GM21360 (cell line): ENCODE results near the gene CC2D2A.
A peak's percentile ranks its signal among the peaks of the same experiment; 100 is the strongest.
"Not testable (repeated sequence)": the region's sequence is repeated elsewhere in the genome, so short reads cannot be mapped to it uniquely, and the experiment has no call there.

Experiments used
- ATAC-seq: cut with Tn5 transposase; IDR thresholded peaks from one replicate; pipeline ENCODE4 v1.9.1; 2021; ENCODE audit warnings: mild to moderate bottlenecking, moderate library complexity; ENCODE audit not compliant: unreplicated experiment

Gene CC2D2A

DNA sequence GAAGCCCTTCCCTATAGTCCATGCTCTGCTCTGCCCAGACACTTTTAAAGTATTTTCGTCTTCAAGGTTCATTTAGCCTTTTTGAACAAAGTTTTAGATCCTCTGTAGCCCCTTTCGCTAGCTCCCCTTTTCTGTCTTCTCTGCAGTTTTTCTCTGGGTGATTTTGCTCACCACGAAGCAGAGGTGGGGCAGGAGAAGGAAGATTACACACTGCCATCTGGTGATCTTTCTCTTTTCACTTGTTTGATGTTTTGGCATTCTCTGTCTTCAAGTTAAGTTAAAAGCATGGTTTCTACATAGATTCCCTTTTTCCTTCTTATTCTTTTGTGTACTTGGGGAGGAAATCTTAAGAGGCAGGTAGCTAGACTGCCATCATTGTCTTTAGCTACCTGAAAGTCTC, 43.9 kb downstream of the CC2D2A start:
- ATAC-seq: no peak

DNA sequence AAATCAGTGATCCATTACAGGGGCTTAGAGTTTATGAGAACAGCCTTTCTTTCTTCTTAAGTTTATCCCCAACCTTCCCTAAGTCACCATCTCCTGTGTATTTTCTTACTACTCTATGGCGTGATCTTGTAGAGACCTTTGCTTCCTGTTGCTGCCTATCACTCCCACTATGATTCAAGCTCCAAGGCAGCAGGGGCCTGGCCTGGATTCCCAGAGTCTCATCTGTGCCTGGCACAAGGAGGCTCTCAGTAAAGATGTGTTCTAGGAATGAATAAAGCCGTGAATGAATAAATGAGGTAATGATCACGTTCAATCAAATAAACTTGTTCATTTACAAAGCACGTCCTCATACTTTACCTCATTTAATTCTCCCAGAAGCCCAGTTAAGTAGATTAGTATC, 45.4 kb downstream of the CC2D2A start:
- ATAC-seq: no peak

DNA sequence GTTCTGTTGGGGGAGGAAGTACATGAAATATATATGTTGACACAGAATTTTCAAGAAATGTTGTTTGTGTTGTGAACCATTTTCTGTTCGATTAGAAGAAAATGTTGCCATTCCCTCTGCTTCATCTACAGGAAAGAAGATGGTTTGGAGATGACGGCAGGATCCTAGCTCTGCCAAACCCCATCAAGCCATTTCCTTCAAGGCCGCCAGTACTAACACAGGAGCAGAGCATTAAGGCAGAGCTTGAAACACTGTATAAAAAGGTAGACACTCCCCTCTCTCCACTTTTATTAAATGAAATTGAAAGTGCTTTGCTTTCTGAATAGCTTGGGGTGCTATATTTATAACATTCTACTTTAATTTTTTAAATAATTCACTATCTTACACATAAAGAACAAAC, 46.8 kb downstream of the CC2D2A start:
- ATAC-seq: no peak

DNA sequence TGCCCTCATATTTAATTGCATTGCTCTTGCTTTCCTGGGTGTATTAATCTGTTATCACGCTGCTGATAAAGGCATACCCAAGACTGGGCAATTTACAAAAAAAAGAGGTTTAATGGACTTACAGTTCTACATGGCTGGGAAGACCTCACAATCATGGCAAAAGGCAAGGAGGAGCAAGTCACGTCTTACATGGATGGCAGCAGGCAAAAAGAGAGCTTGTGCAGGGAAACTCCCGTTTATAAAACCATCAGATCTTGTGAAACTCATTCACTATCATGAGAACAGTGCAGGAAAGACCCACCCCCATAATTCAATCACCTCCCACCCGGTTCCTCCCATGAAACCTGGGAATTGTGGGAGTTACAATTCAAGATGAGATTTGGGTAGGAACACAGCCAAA, 48.0 kb downstream of the CC2D2A start:
- not testable (repeated sequence) for ATAC-seq

DNA sequence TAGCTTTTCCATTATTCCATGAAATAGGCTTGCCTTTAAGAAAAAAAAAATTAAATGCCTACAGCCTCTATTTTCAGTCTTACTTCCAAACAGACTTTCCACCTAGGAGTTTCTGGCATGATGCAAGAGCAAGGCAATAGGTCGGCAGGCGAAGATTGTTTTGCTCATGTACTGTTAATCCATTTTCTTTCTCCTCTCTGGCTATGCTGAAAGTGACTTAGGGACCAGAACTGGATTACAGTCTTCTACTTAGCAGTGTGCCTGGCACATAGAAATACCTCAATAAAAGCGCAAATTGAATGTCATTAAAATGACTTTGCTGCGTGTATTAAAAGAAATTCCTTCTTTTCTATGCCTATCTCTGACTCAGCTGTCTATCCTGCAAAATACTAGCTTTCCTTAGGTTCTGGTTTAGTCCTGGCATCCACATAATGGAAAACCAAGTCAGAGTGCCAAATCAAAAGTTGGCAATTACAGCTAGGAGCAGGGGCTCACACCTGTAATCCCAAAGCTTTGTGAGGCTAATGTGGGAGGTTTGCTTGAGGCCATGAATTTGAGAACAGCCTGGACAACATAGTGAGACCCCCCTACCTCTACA, 51.9 kb downstream of the CC2D2A start:
- no peak for ATAC-seq

DNA sequence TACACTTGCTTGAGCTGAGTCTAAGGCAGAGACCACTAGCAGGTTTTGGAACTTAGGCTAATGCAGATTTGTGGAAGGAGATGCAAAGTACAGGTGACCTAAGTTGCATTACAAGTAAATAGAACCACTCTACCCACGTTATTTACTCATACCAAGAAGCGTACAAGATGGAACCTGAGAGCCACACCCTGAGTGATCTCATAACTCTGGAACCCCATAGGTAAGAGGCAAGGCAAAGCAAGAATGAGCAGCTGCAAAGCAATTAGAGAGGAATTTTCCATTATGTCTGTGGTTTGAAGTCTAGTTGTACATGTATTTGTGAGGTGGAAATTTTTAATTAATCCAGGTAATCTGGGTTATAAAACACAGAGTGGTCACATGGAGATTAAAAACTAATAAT, 55.4 kb downstream of the CC2D2A start:
- no peak for ATAC-seq

DNA sequence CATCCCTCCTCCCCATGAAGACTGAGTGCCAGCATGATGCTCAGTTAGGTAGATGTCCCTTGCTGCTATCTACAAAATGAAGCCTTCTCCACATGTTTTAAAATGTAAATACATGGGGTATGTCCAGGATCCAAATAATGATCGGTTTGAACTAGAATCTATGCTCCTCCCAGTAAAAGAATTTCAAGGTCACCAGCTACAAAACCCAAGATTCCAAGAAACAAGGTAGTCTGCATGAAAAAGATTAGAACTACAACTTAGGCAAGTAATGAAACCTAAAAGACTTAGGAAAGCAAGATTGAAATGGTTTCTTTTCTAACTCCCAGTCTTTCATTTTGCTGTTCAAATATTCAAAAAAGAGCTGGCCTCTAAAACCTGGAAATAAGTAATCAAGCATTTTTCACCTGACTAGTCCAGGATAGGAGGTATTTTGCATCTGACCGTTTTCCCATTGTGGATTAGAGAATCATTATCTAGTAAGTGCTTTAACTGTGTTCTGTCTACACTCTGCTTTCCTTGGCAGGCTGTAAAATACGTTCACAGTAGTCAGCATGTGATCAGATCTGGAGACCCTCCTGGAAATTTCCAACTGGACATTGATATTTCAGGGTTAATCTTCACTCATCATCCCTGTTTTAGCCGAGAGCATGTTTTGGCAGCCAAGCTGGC, 57.4 kb downstream of the CC2D2A start:
- ATAC-seq: no peak

DNA sequence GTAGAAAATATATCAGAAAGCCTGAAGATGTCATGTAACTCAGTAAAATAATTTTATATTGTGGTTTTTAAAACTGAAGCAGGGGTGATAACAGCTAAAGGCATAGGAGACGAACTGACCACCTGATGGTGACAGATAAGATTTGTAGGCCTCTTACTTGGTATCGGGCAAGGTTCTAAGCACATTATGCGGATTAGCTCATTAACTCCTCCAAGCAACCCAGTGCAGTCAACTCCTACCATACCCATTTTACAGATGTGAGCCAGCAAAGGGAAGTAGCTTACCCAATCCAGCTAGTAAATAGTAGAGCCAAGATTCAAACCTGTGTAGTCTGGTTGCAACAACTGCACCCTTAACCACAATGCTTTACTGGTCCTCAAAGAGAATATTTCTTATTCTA, 62.1 kb downstream of the CC2D2A start:
- ATAC-seq: no peak

DNA sequence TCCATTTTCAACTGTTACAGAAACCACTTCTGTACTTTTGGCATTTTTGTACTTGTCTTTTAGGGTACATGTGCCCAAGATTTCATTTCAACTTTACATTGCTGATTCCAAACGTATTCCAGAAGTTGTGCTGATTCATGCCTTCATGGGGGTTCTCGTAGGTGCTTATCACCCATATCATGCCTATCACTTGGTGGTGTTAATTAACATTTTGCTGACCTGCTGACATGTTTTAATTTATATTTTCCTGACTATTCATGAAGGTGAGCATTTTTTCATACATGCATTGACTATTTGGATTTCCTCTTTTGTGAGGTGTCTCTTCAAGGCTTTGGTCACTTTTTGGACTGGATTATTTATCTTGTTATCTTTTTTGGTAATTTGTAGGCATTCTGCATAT, 64.1 kb downstream of the CC2D2A start:
- ATAC-seq: no peak

DNA sequence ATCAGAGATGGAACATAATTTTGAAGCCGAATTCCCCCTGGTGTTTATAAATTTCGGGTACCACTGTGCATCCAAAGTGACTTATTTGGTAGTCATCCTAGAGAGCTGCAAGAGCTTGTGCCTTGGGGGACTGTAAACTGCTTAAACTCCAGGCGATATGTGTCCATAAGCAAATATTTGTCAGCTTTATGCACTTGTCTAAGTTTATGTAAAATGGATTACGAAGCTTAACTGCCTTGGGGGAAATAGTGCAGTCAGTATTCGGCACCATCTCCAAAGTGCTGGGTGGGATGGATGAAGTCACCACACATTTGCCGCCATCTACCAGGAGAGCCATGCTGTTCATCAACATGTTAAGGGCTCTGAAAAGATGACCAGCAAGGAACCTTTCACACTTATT, 65.9 kb downstream of the CC2D2A start:
- no peak for ATAC-seq

DNA sequence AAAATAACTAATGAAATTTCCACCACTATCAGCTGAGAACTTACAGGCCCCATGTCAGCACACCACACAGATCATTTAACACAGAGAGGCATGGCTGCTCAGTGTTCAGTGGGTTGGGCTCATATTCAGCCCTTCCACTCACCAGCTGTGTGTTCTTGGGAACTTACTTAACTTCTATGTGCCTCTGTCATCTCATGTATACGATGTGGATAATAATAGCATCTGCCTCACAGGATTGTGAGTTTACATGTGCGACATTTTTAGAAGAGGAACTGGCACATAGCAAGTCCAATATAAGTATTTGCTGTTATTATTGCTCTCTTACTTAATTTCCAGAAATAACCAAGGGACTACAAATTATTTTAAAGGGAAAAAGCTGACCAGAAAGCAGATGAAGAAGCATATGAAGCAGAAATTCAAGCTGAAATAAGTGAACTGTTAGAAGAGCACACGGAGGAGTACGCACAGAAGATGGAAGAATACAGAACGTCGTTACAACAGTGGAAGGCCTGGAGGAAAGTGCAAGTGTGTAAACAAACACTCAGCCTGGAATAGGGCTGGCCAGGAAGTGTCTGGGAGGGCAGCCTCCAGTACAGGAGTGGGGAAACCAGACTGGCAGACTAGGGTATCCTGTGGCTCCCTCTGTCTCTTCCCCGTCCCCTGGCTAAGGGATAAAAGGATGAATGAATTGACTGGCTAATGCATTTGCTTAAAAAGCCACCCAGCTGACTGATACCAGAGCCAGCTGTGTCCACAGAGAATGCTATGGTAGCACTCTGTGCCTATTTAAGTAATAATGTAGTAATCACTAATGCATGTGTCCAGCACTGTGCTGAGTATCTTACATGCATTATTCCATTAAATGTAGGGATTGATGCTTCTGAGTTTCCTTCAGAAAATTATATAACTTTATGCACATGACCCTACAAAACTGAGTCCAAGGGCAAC, 67.1 kb downstream of the CC2D2A start:
- no peak for ATAC-seq

DNA sequence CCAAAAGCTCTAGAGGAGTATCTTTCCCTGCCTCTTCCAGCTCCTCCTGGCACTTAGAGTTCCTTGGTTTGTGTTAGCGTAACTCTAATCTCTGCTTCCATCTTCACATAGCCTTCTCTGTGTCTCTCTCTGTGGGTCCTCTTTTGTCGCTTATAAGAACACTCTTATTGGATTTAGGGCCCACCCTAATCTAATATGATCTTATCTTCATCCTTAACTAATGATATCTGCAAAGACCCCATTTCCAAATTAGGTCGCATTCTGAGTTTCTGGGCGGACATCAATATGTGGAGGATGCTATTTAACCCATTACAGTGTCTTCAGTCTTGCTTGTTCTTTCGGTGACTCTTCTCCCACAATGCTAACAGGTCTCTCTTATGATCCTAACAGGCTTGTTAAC, 72.3 kb downstream of the CC2D2A start:
- no peak for ATAC-seq

DNA sequence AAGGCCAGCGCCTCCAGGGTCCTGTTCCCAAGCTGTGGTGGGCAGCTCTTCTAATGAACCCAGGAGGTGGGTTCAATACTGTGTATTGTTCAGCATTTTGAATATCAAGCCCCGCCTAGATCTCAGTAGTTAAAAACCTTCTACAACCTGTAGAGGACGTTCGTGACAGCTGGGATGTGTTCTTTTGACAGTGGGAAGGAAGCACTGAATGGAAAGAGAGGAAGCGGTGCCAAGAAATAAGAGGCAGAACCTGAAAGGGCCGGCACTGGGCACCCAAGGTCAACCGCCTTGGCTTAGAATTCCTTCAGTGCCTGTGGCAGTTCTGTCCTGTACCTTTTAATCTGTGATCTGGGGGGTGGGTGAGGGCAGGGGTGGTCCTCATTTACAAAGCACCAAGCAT, 73.1 kb downstream of the CC2D2A start:
- no peak for ATAC-seq

DNA sequence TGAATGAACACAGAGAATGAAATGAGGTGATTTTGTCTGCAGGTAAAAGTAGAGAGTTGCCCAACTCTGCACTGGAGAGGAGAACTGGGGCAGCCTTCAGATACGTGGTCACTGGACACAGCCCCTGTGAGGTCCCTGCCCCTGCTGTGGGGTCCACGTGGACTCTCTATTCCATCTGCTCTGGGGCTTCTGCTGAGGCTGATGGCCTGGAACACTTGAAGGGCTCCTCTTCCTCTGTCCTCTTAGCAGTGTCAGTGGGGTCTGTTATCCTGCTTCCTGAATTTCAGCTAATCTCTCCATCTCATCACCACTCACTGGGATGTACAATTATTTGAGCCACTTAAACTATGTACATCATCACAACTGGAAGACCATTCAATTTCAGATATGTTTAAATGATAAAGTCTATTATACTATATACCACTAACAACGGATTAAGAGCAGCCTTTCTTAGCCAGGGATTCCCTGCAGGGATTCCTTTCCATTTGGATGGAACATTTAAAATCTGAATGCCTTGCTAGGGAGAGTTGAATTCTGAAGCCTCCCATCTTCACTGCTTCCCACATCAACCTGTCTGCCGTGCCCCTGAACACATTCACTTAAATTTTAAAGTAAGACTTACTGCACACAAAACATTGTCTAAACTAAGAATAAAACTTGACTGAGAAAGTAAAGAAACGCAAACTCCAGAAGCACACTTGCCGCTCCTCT, 74.0 kb downstream of the CC2D2A start:
- no peak for ATAC-seq

DNA sequence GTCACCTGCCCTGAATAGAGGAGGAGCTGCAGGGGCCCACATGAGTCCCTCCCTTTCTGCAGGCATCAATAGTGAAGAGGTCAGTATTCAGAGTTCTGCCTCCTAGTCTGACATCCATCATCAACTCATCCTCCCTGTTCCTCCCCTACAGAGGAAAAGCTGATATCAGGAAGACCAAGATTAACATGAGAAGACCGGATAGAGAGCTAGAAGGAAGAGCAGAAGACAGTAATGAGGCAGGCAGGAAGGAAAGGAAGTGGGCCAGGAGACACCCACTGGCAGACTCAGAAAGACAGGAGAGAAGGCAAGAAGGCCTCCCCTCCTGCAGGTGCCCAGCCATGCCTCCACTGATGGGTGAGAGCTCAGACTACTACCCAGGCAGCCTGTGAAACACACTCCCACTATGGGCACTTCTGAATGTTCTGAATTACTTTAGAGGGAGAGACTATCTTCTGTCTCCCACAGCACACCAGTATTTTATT, 74.6 kb downstream of the CC2D2A start:
- no peak for ATAC-seq

DNA sequence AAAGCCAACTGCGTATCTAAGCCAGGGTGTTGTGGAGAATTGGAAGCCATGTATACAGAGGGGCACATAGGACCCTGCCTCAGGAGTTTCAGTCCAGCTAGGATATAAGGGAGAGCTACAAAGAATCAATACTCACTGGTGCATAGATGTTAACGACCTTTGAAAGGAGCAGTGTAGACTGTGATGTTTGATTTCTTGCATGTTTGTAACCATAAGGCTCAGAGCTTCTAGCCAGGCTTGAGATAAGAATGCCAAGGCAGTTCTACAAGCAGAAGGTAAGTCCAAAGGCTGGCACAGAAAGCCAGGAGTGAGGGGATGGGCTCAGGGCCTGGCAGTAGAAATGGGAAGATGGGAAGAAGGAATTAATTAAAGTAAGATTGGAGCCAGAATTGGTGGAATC, 75.7 kb downstream of the CC2D2A start:
- ATAC-seq: no peak

DNA sequence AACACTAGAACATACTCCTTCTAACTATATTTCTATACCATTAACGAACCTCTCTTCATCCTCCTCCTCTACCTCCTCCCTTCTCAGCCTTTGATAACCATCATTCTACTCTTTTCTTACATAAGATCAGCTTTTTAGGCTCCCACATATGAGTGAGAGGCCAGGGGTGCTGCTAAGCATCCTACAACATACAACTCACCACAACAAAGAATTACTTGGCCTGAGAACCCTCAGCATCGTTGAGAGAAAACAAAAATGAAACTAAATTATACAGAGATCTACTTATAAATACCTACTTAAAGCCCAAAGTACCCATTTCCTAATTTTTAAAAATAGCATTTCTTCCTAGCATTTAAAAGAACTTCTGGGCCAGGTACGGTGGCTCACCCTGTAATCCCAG, 77.7 kb downstream of the CC2D2A start:
- ATAC-seq: peak; percentile 81

DNA sequence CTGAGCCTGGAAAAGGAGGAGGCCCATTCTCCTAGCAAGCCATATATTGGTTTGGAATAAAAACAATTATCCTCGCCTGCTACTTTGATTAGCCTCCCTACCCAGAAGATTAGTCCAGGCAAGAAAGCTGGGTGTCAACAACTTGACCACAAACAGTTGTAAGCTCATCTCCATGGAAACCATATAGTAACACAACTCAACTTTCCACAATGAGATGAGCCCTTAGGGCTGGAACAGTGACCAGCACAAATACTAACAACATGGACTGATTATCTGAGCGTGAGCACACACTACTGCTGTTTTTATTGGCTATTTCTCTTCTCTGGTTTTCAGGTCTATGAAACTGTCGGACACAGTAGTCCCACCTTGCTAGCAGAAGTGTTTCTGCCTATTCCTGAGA, 80.8 kb downstream of the CC2D2A start:
- ATAC-seq: no peak

DNA sequence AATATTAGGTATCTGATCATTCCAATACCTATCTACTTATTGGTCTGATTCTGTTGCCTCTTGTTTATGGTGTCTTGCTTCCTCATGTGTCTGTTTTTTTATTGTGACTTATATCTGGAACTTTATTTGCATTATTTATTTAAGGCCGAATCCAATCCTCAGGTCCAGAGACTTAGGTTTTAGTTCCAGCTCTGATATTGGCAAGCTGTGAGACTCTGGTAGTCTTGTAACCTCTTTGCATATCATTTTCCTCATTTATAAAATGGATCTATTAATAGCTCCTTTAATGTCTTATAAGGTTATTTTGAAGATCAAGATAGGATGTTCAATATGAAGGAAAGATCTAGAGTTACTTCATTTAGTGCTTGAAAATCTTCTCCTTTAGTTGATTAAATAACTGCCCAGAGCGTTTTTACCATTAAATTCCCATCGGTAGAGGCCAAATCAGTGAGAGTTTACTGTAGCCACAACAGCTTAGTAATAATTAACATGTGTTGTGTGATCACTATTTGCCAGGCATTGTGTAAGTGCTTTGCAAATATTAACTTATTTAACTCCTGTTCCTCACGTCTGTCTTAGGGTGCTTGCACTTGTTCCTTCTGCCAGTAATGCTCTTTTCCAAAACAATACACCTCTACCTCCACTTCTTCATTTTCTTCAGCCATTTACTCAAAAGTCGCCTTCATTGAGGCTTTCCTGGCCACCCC, 82.2 kb downstream of the CC2D2A start:
- ATAC-seq: no peak

DNA sequence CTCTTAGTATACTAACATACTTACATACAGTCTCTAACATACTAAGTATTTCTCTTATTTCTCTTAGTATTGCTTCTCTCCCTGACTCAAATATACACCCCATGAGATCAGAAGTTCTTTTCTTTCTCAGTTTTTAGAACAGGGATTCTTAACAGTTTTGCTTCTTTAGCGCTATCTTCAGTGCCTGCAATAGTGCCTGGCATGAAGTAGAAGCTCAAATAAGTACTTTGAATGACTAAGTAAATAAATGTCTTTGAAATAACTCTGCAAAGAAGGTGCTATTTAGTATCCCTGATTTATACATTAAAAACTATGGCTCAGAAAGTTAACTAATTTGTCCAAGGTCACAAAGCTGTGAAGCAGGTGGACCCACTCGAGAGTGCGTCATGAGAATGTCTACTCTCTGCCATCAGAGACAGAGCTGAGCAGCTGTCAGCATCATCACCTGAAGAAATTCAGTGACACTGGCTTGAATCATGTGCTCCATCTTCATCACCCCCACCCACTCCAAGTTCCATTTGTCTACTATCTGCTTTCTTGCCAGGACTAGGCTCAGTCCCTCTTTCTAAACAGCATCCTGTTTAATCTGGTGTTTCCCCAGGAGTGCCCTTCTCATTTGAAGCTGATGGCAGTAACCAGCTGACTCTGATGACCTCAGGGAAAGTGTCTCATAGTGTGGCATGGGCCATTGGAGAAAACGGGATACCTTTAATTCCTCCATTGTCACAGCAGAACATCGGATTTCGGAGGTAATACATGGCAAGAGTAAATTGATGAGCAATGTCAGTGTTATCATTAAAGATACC, 83.1 kb downstream of the CC2D2A start:
- no peak for ATAC-seq
